Activated naive CD8-positive, alpha-beta T cell treated with anti-CD3 and anti-CD28 coated beads, Interleukin-2, amount 10 ng/mL, durations not matched to agents 7 days and 5 days (primary cell): Measurements from ENCODE around the gene MYT1. TPM values are rescaled to one million over a fixed set of nuclear protein-coding genes. Genes with fewer than 3 reads are reported as not detected.
"Not testable (repeated sequence)": the region's sequence is repeated elsewhere in the genome, so short reads cannot be mapped to it uniquely, and the experiment has no call there.

ENCODE experiments used
- ATAC-seq: fragments of 150-1000 bp; cut with Tn5 transposase; one replicate; pipeline ENCODE4 v1.10.0; 2021; ENCODE audit warnings: low read depth, moderate library complexity
- POLR2A ChIA-PET: fragments of 350-600 bp; sonication (Branson Sonifier 250); formaldehyde crosslinking; loops from one replicate; lab custom pipeline; 2021; ENCODE audit warnings: antibody characterized with exemption; lab: Charles Lee
- DNase-seq: peaks from one replicate; pipeline ENCODE4 v3.0.0; 2021
- H3K27ac Mint-ChIP-seq: one replicate; pipeline ENCODE4 v1.8.0; 2022; ENCODE audit warnings: mild to moderate bottlenecking, mixed read lengths
- H3K27me3 Mint-ChIP-seq: one replicate; pipeline ENCODE4 v1.8.0; 2022; ENCODE audit warnings: mild to moderate bottlenecking, moderate library complexity, mixed read lengths
- H3K36me3 Mint-ChIP-seq: one replicate; pipeline ENCODE4 v1.8.0; 2021; ENCODE audit warnings: mild to moderate bottlenecking, mixed read lengths
- H3K4me1 Mint-ChIP-seq: one replicate; pipeline ENCODE4 v1.8.0; 2021; ENCODE audit warnings: mixed read lengths
- H3K4me3 Mint-ChIP-seq: one replicate; pipeline ENCODE4 v1.8.0; 2022; ENCODE audit warnings: mild to moderate bottlenecking, moderate library complexity, mixed read lengths
- H3K9me3 Mint-ChIP-seq: one replicate; pipeline ENCODE4 v1.8.0; 2021; ENCODE audit warnings: mixed read lengths
- total RNA-seq, 2 experiments: library from RNA; stranded (reverse); gene quantifications; one replicate each; pipeline ENCODE4 v1.2.3, GENCODE V29; 2021

MYT1 gene
- total RNA-seq, 2 experiments from 2014 or later = 0.06 TPM; not detected in 1

- DNase-seq (no peak), ATAC-seq (no peak)
- Mint-ChIP-seq H3K4me1 (peaks cover 5% of the 10 kb centered on the region), H3K36me3 (no peaks in the 10 kb centered on the region), H3K27ac (no peak overlapping the region), H3K27me3 (no peaks in the 10 kb centered on the region), H3K9me3 (no peaks in the 10 kb centered on the region), H3K4me3 (no peak overlapping the region)
- POLR2A ChIA-PET = no interaction called here
Observed at GRCh38 chr20:64228751-64229506, 64.7 kb downstream of the MYT1 start.

GRCh38 chr20:64229507-64230061, 65.3 kb downstream of the MYT1 start:
- Mint-ChIP-seq H3K9me3 (no peaks in the 10 kb centered on the region), H3K27me3 (no peaks in the 10 kb centered on the region), H3K4me1 (peaks cover 5% of the 10 kb centered on the region), H3K36me3 (no peaks in the 10 kb centered on the region), H3K27ac (no peak overlapping the region), H3K4me3 (no peak overlapping the region)
- POLR2A ChIA-PET = no interaction called here
- ATAC-seq (no peak), DNase-seq (no peak)

- H3K27ac Mint-ChIP-seq = peak overlapping the region; percentile 30
- DNase-seq (no peak), ATAC-seq (no peak)
- no peaks in the 10 kb centered on the region for H3K9me3 Mint-ChIP-seq
- POLR2A ChIA-PET = no interaction called here
- no peak overlapping the region for H3K4me3 Mint-ChIP-seq
- peaks cover 3% of the 10 kb centered on the region for H3K4me1 Mint-ChIP-seq
- no peaks in the 10 kb centered on the region for H3K27me3 Mint-ChIP-seq
- no peaks in the 10 kb centered on the region for H3K36me3 Mint-ChIP-seq
Observed at GRCh38 chr20:64230461-64231145, 66.4 kb downstream of the MYT1 start.

- Mint-ChIP-seq H3K4me3 (no peak overlapping the region), H3K27ac (no peak overlapping the region)
Observed at GRCh38 chr20:64231621-64232550, 67.6 kb downstream of the MYT1 start.

GRCh38 chr20:64232794-64233193, 68.5 kb downstream of the MYT1 start:
- ATAC-seq = peak; percentile 43

More at GRCh38 chr20:64231621-64232550, 67.6 kb downstream of the MYT1 start:
- H3K4me1 Mint-ChIP-seq = peaks cover 3% of the 10 kb centered on the region
- no peaks in the 10 kb centered on the region for H3K9me3 Mint-ChIP-seq
- H3K36me3 Mint-ChIP-seq = no peaks in the 10 kb centered on the region
- POLR2A ChIA-PET = no interaction called here
- ATAC-seq (no peak), DNase-seq (no peak)
- no peaks in the 10 kb centered on the region for H3K27me3 Mint-ChIP-seq

GRCh38 chr20:64233725-64234124, 69.5 kb downstream of the MYT1 start:
- POLR2A ChIA-PET = no interaction called here
- H3K36me3 Mint-ChIP-seq = no peaks in the 10 kb centered on the region

More at GRCh38 chr20:64232794-64233193, 68.5 kb downstream of the MYT1 start:
- H3K4me1 Mint-ChIP-seq = peaks cover 3% of the 10 kb centered on the region
- POLR2A ChIA-PET = no interaction called here
- no peak overlapping the region for H3K27ac Mint-ChIP-seq
- no peaks in the 10 kb centered on the region for H3K36me3 Mint-ChIP-seq
- H3K27me3 Mint-ChIP-seq = no peaks in the 10 kb centered on the region
- DNase-seq = no peak
- no peaks in the 10 kb centered on the region for H3K9me3 Mint-ChIP-seq
- no peak overlapping the region for H3K4me3 Mint-ChIP-seq

GRCh38 chr20:64234291-64234791, 70.1 kb downstream of the MYT1 start:
- Mint-ChIP-seq H3K27me3 (no peaks in the 10 kb centered on the region), H3K27ac (no peak overlapping the region), H3K4me3 (no peak overlapping the region), H3K36me3 (no peaks in the 10 kb centered on the region), H3K9me3 (no peaks in the 10 kb centered on the region), H3K4me1 (peaks cover 1% of the 10 kb centered on the region)
- no peak for ATAC-seq
- peak; percentile 30 for DNase-seq
- POLR2A ChIA-PET = no interaction called here

More at GRCh38 chr20:64233725-64234124, 69.5 kb downstream of the MYT1 start:
- ATAC-seq (no peak), DNase-seq (no peak)
- Mint-ChIP-seq H3K9me3 (no peaks in the 10 kb centered on the region), H3K27ac (peak overlapping the region; percentile 17), H3K4me3 (no peak overlapping the region), H3K4me1 (peaks cover 1% of the 10 kb centered on the region), H3K27me3 (no peaks in the 10 kb centered on the region)

GRCh38 chr20:64234921-64235565, 70.8 kb downstream of the MYT1 start:
- H3K4me1 Mint-ChIP-seq, H3K27ac Mint-ChIP-seq, H3K27me3 Mint-ChIP-seq, H3K36me3 Mint-ChIP-seq, ATAC-seq, H3K4me3 Mint-ChIP-seq, H3K9me3 Mint-ChIP-seq, POLR2A ChIA-PET: not testable (repeated sequence)
- peak; percentile 25 for DNase-seq

GRCh38 chr20:64236137-64237088, 72.2 kb downstream of the MYT1 start:
- POLR2A ChIA-PET = no interaction called here
- Mint-ChIP-seq H3K9me3 (no peaks in the 10 kb centered on the region), H3K36me3 (no peaks in the 10 kb centered on the region), H3K4me3 (no peak overlapping the region), H3K27me3 (no peaks in the 10 kb centered on the region), H3K27ac (no peak overlapping the region), H3K4me1 (no peaks in the 10 kb centered on the region)
- DNase-seq (peak; percentile 20), ATAC-seq (no peak)

GRCh38 chr20:64237316-64237715, 73.1 kb downstream of the MYT1 start:
- H3K27ac Mint-ChIP-seq = no peak overlapping the region
- no peak for ATAC-seq
- H3K36me3 Mint-ChIP-seq = no peaks in the 10 kb centered on the region
- H3K27me3 Mint-ChIP-seq = no peaks in the 10 kb centered on the region
- no peaks in the 10 kb centered on the region for H3K9me3 Mint-ChIP-seq
- no peaks in the 10 kb centered on the region for H3K4me1 Mint-ChIP-seq
- POLR2A ChIA-PET = no interaction called here
- no peak overlapping the region for H3K4me3 Mint-ChIP-seq
- peak; percentile 25 for DNase-seq

- POLR2A ChIA-PET = no interaction called here
- ATAC-seq (no peak), DNase-seq (peak; percentile 11)
- H3K9me3 Mint-ChIP-seq = no peaks in the 10 kb centered on the region
- H3K4me3 Mint-ChIP-seq = no peak overlapping the region
- H3K4me1 Mint-ChIP-seq = no peaks in the 10 kb centered on the region
- H3K36me3 Mint-ChIP-seq = no peaks in the 10 kb centered on the region
- H3K27me3 Mint-ChIP-seq = no peaks in the 10 kb centered on the region
- no peak overlapping the region for H3K27ac Mint-ChIP-seq
Observed at GRCh38 chr20:64238115-64238825, 74.0 kb downstream of the MYT1 start.
